Activated naive CD4-positive, alpha-beta T cell treated with anti-CD3 and anti-CD28 coated beads for 36 hours (primary cell): ENCODE measurements around the gene LSM3. TPM values are rescaled to one million over a fixed set of nuclear protein-coding genes. Genes with fewer than 3 reads are reported as not detected.

ENCODE experiments used
- CTCF ChIA-PET: fragments of 350-600 bp; sonication (Branson Sonifier 250); formaldehyde crosslinking; loops from one replicate; lab custom pipeline; 2021; ENCODE audit warnings: antibody characterized with exemption; lab: Charles Lee
- DNase-seq: peaks from one replicate; pipeline ENCODE4 v3.0.0-alpha.2; 2020
- H3K27ac Mint-ChIP-seq: one replicate; pipeline ENCODE4 v1.8.0; 2021; ENCODE audit warnings: mild to moderate bottlenecking, mixed read lengths
- H3K27me3 Mint-ChIP-seq: one replicate; pipeline ENCODE4 v1.8.0; 2021; ENCODE audit warnings: low read depth, mixed read lengths
- H3K36me3 Mint-ChIP-seq: one replicate; pipeline ENCODE4 v1.8.0; 2021; ENCODE audit warnings: low read depth, mixed read lengths
- H3K4me1 Mint-ChIP-seq: one replicate; pipeline ENCODE4 v1.8.0; 2021; ENCODE audit warnings: low read depth, mixed read lengths
- H3K4me3 Mint-ChIP-seq: one replicate; pipeline ENCODE4 v1.8.0; 2021; ENCODE audit warnings: mild to moderate bottlenecking, moderate library complexity, mixed read lengths
- H3K9me3 Mint-ChIP-seq: one replicate; pipeline ENCODE4 v1.8.0; 2021; ENCODE audit warnings: mixed read lengths
- intact Hi-C: fragments of 100-400 bp; cut with micrococcal nuclease; formaldehyde crosslinking; loops from one replicate; pipeline ENCODE4 v1.15.1; 2023
- total RNA-seq, 2 experiments: library from RNA; stranded (reverse); gene quantifications; one replicate each; pipeline ENCODE4 v1.2.3, GENCODE V29; 2021

LSM3 gene
- total RNA-seq, 2 experiments from 2014 or later: 26.1 to 26.2 TPM

GRCh38 chr3:14206548-14207177 is 28.0 kb downstream of the LSM3 start:
- H3K27me3 Mint-ChIP-seq: no peaks in the 10 kb centered on the region
- H3K9me3 Mint-ChIP-seq: no peaks in the 10 kb centered on the region
- DNase-seq: no peak
- CTCF ChIA-PET: interaction anchor here (4.9 kb wide), 1 partner anchor 309 kb away, joined by 25 read pairs; no protein-coding TSS in a partner anchor
- no peak overlapping the region for H3K4me3 Mint-ChIP-seq
- H3K27ac Mint-ChIP-seq: no peak overlapping the region
- H3K4me1 Mint-ChIP-seq: peaks cover 2% of the 10 kb centered on the region
- intact Hi-C loops: no loop called here
- H3K36me3 Mint-ChIP-seq: no peaks in the 10 kb centered on the region

GRCh38 chr3:14208168-14208567 is 29.6 kb downstream of the LSM3 start:
- CTCF ChIA-PET: no interaction called here
- H3K27me3 Mint-ChIP-seq: no peaks in the 10 kb centered on the region
- intact Hi-C loops: no loop called here
- no peak for DNase-seq
- H3K4me3 Mint-ChIP-seq: no peak overlapping the region
- no peaks in the 10 kb centered on the region for H3K9me3 Mint-ChIP-seq
- H3K4me1 Mint-ChIP-seq: peaks cover 2% of the 10 kb centered on the region
- no peaks in the 10 kb centered on the region for H3K36me3 Mint-ChIP-seq
- no peak overlapping the region for H3K27ac Mint-ChIP-seq

GRCh38 chr3:14208977-14209394 is 30.4 kb downstream of the LSM3 start:
- no peaks in the 10 kb centered on the region for H3K4me1 Mint-ChIP-seq
- H3K9me3 Mint-ChIP-seq: no peaks in the 10 kb centered on the region
- H3K27ac Mint-ChIP-seq: no peak overlapping the region
- intact Hi-C loops: no loop called here
- CTCF ChIA-PET: no interaction called here
- no peak for DNase-seq
- H3K27me3 Mint-ChIP-seq: no peaks in the 10 kb centered on the region
- no peak overlapping the region for H3K4me3 Mint-ChIP-seq
- H3K36me3 Mint-ChIP-seq: no peaks in the 10 kb centered on the region

GRCh38 chr3:14209581-14210289 is 31.1 kb downstream of the LSM3 start:
- intact Hi-C loops: no loop called here
- DNase-seq: no peak
- no peaks in the 10 kb centered on the region for H3K9me3 Mint-ChIP-seq
- H3K27me3 Mint-ChIP-seq: no peaks in the 10 kb centered on the region
- H3K27ac Mint-ChIP-seq: no peak overlapping the region
- H3K4me1 Mint-ChIP-seq: no peaks in the 10 kb centered on the region
- CTCF ChIA-PET: no interaction called here
- no peaks in the 10 kb centered on the region for H3K36me3 Mint-ChIP-seq
- no peak overlapping the region for H3K4me3 Mint-ChIP-seq

GRCh38 chr3:14210290-14210688 is 31.7 kb downstream of the LSM3 start:
- Mint-ChIP-seq H3K36me3 (no peaks in the 10 kb centered on the region), H3K9me3 (no peaks in the 10 kb centered on the region), H3K27me3 (no peaks in the 10 kb centered on the region), H3K4me3 (no peak overlapping the region), H3K27ac (no peak overlapping the region), H3K4me1 (no peaks in the 10 kb centered on the region)
- DNase-seq: no peak
- intact Hi-C loops: no loop called here
- CTCF ChIA-PET: no interaction called here

- Mint-ChIP-seq H3K27ac (no peak overlapping the region), H3K9me3 (no peaks in the 10 kb centered on the region), H3K4me1 (no peaks in the 10 kb centered on the region), H3K4me3 (no peak overlapping the region), H3K36me3 (no peaks in the 10 kb centered on the region), H3K27me3 (no peaks in the 10 kb centered on the region)
- DNase-seq: no peak
- intact Hi-C loops: no loop called here
- CTCF ChIA-PET: interaction anchor here (0.8 to 3.6 kb wide), 2 partner anchors 7 to 50 kb away, joined by 4 to 27 read pairs; no protein-coding TSS in a partner anchor
Observed at GRCh38 chr3:14210843-14211594, 32.4 kb downstream of the LSM3 start.

GRCh38 chr3:14211621-14212020 is 33.0 kb downstream of the LSM3 start:
- Mint-ChIP-seq H3K4me1 (no peaks in the 10 kb centered on the region), H3K36me3 (no peaks in the 10 kb centered on the region), H3K27me3 (no peaks in the 10 kb centered on the region), H3K27ac (no peak overlapping the region), H3K9me3 (no peaks in the 10 kb centered on the region), H3K4me3 (no peak overlapping the region)
- intact Hi-C loops: no loop called here
- no peak for DNase-seq
- CTCF ChIA-PET: interaction anchor here (0.8 to 3.6 kb wide), 3 partner anchors 8 to 316 kb away, joined by 3 to 27 read pairs (median 4); no protein-coding TSS in a partner anchor

GRCh38 chr3:14212032-14212431 is 33.4 kb downstream of the LSM3 start:
- CTCF ChIA-PET: interaction anchor here (1.0 to 3.6 kb wide), 2 partner anchors 8 to 316 kb away, joined by 3 to 27 read pairs; no protein-coding TSS in a partner anchor
- Mint-ChIP-seq H3K27ac (no peak overlapping the region), H3K9me3 (no peaks in the 10 kb centered on the region), H3K4me1 (no peaks in the 10 kb centered on the region), H3K4me3 (no peak overlapping the region), H3K27me3 (no peaks in the 10 kb centered on the region), H3K36me3 (no peaks in the 10 kb centered on the region)
- intact Hi-C loops: no loop called here
- DNase-seq: no peak

GRCh38 chr3:14213066-14213774 is 34.6 kb downstream of the LSM3 start:
- no peaks in the 10 kb centered on the region for H3K27me3 Mint-ChIP-seq
- no peaks in the 10 kb centered on the region for H3K4me1 Mint-ChIP-seq
- intact Hi-C loops: no loop called here
- no peak overlapping the region for H3K27ac Mint-ChIP-seq
- no peak for DNase-seq
- H3K4me3 Mint-ChIP-seq: no peak overlapping the region
- H3K36me3 Mint-ChIP-seq: no peaks in the 10 kb centered on the region
- CTCF ChIA-PET: interaction anchor here (3.6 kb wide), 1 partner anchor 10 kb away, joined by 27 read pairs; no protein-coding TSS in a partner anchor
- H3K9me3 Mint-ChIP-seq: no peaks in the 10 kb centered on the region

GRCh38 chr3:14214764-14215163 is 36.1 kb downstream of the LSM3 start:
- H3K9me3 Mint-ChIP-seq: no peaks in the 10 kb centered on the region
- CTCF ChIA-PET: no interaction called here
- H3K4me1 Mint-ChIP-seq: no peaks in the 10 kb centered on the region
- no peak for DNase-seq
- intact Hi-C loops: no loop called here
- H3K4me3 Mint-ChIP-seq: no peak overlapping the region
- H3K27ac Mint-ChIP-seq: no peak overlapping the region
- H3K36me3 Mint-ChIP-seq: no peaks in the 10 kb centered on the region
- no peaks in the 10 kb centered on the region for H3K27me3 Mint-ChIP-seq

- H3K4me3 Mint-ChIP-seq: peak overlapping the region; percentile 47
- intact Hi-C loops: no loop called here
Observed at GRCh38 chr3:14216257-14217048, 37.8 kb downstream of the LSM3 start.

More at GRCh38 chr3:14216257-14217048, 37.8 kb downstream of the LSM3 start:
- CTCF ChIA-PET: interaction anchor here (0.6 to 1.3 kb wide), 3 partner anchors 13 to 252 kb away, joined by 3 to 4 read pairs (median 3); no protein-coding TSS in a partner anchor
- Mint-ChIP-seq H3K27me3 (no peaks in the 10 kb centered on the region), H3K27ac (peak overlapping the region; percentile 1), H3K4me1 (no peaks in the 10 kb centered on the region), H3K9me3 (peaks cover 7% of the 10 kb centered on the region), H3K36me3 (no peaks in the 10 kb centered on the region)
- DNase-seq: peak; percentile 25
